OCI-LY1 (cell line): ENCODE measurements around the gene OTOP3.

Experiments used
- H2AFZ ChIP-seq: fragments of 200-600 bp; sonication (generic), shearing (Covaris generic); 2 replicates; pipeline ENCODE4 v1.6.0; 2014; ENCODE audit warnings: antibody characterized with exemption, mild to moderate bottlenecking, low read length
- H3F3A ChIP-seq: fragments of 200-600 bp; sonication (generic), shearing (Covaris generic); 2 replicates; pipeline ENCODE4 v1.6.0; 2014; ENCODE audit warnings: mild to moderate bottlenecking, antibody characterized with exemption, low read length, moderate library complexity; ENCODE audit not compliant: insufficient read depth
- H3K27ac ChIP-seq: fragments of 200-600 bp; sonication (generic); 2 replicates; pipeline ENCODE4 v1.5.1; 2014; ENCODE audit warnings: low read length, mixed run types, mild to moderate bottlenecking, low read depth; ENCODE audit not compliant: poor library complexity, severe bottlenecking
- H3K27me3 ChIP-seq: fragments of 200-600 bp; sonication (generic); 2 replicates; pipeline ENCODE4 v1.6.0; 2014; ENCODE audit warnings: antibody characterized with exemption, mild to moderate bottlenecking, low read length, moderate library complexity; ENCODE audit not compliant: insufficient read depth
- H3K36me3 ChIP-seq: fragments of 200-600 bp; sonication (generic); 2 replicates; pipeline ENCODE4 v1.6.1; 2014; ENCODE audit warnings: mild to moderate bottlenecking, antibody characterized with exemption, low read length, moderate library complexity, mixed read lengths; ENCODE audit not compliant: insufficient read depth
- H3K4me1 ChIP-seq: fragments of 200-600 bp; sonication (generic); 2 replicates; pipeline ENCODE4 v1.5.1; 2014; ENCODE audit warnings: mild to moderate bottlenecking, low read length, moderate library complexity; ENCODE audit not compliant: insufficient read depth, severe bottlenecking
- H3K4me2 ChIP-seq: fragments of 200-600 bp; sonication (generic), shearing (Covaris generic); 2 replicates; pipeline ENCODE4 v1.6.1; 2014; ENCODE audit warnings: low read length
- H3K4me3 ChIP-seq: fragments of 200-600 bp; sonication (generic); 2 replicates; pipeline ENCODE4 v1.5.1; 2014; ENCODE audit warnings: low read length, low read depth, mild to moderate bottlenecking, mixed read lengths; ENCODE audit not compliant: poor library complexity, severe bottlenecking
- H3K79me2 ChIP-seq: fragments of 200-600 bp; shearing (Covaris generic); 2 replicates; pipeline ENCODE4 v1.6.1; 2016; ENCODE audit warnings: mixed run types, low read length, mixed read lengths; ENCODE audit not compliant: insufficient read depth
- H3K9ac ChIP-seq: fragments of 200-600 bp; sonication (generic), shearing (Covaris generic); 2 replicates; pipeline ENCODE4 v1.6.1; 2014; ENCODE audit warnings: mild to moderate bottlenecking, low read length, mixed read lengths
- H3K9me2 ChIP-seq: fragments of 200-600 bp; sonication (generic), shearing (Covaris generic); 2 replicates; pipeline ENCODE4 v1.6.1; 2014; ENCODE audit warnings: low read depth, mild to moderate bottlenecking, low read length, mixed read lengths
- H3K9me3 ChIP-seq: fragments of 200-600 bp; shearing (Covaris generic); 2 replicates; pipeline ENCODE4 v1.6.1; 2014; ENCODE audit warnings: low read length, mixed read lengths
- H4K20me1 ChIP-seq: fragments of 200-600 bp; sonication (generic), shearing (Covaris generic); 2 replicates; pipeline ENCODE4 v1.6.0; 2016; ENCODE audit warnings: mild to moderate bottlenecking, low read length; ENCODE audit not compliant: insufficient read depth
- CTCF ChIP-seq: fragments of 200-600 bp; sonication (generic), shearing (Covaris generic); IDR thresholded peaks from 2 replicates; pipeline ENCODE4 v1.5.1; 2017; ENCODE audit warnings: mild to moderate bottlenecking, antibody characterized with exemption, low read length, moderate library complexity, mixed read lengths
- EZH2 ChIP-seq: fragments of 200-600 bp; sonication (generic), shearing (Covaris generic); IDR thresholded peaks from 2 replicates; pipeline ENCODE4 v1.8.0; 2017; ENCODE audit warnings: borderline replicate concordance, mixed run types, mild to moderate bottlenecking, antibody characterized with exemption, low read length, moderate library complexity, mixed read lengths

Gene OTOP3

GRCh38 chr17:74919440-74920305, 16.0 kb upstream of the OTOP3 start:
- H3K4me3 ChIP-seq: no peak overlapping the region
- peaks cover 4% of the 10 kb centered on the region for H3K4me1 ChIP-seq
- H3K27me3 ChIP-seq: peaks cover 10% of the 10 kb centered on the region; the same call in 1 of the 2 replicates
- no peak overlapping the region for H3K9ac ChIP-seq
- H3K79me2 ChIP-seq: no peaks in the 10 kb centered on the region
- no peak overlapping the region for H3K4me2 ChIP-seq
- no peaks in the 10 kb centered on the region for H4K20me1 ChIP-seq
- no peaks in the 10 kb centered on the region for H3K9me3 ChIP-seq
- H3K36me3 ChIP-seq: no peaks in the 10 kb centered on the region
- no peaks in the 10 kb centered on the region for H3K9me2 ChIP-seq
- TF ChIP-seq EZH2: no peak
- peak; percentile 16; the same call in 1 of the 2 replicates for TF ChIP-seq CTCF
- H3K27ac ChIP-seq: no peak overlapping the region
- no peaks in the 10 kb centered on the region for H3F3A ChIP-seq
- no peak overlapping the region for H2AFZ ChIP-seq

GRCh38 chr17:74920306-74920620, 15.4 kb upstream of the OTOP3 start:
- H3K4me3 ChIP-seq: no peak overlapping the region
- no peak overlapping the region for H3K9ac ChIP-seq
- no peaks in the 10 kb centered on the region for H3K36me3 ChIP-seq
- TF ChIP-seq EZH2 (no peak), CTCF (no peak)
- peaks cover 4% of the 10 kb centered on the region for H3K4me1 ChIP-seq
- H3K27me3 ChIP-seq: peaks cover 7% of the 10 kb centered on the region; the same call in 1 of the 2 replicates
- no peaks in the 10 kb centered on the region for H4K20me1 ChIP-seq
- no peak overlapping the region for H3K27ac ChIP-seq
- no peak overlapping the region for H3K4me2 ChIP-seq
- H3K9me2 ChIP-seq: no peaks in the 10 kb centered on the region
- no peaks in the 10 kb centered on the region for H3F3A ChIP-seq
- H3K79me2 ChIP-seq: no peaks in the 10 kb centered on the region
- H3K9me3 ChIP-seq: no peaks in the 10 kb centered on the region
- no peak overlapping the region for H2AFZ ChIP-seq

GRCh38 chr17:74920642-74921025, 15.1 kb upstream of the OTOP3 start:
- Histone ChIP-seq H3K9me3 (no peaks in the 10 kb centered on the region), H3K36me3 (no peaks in the 10 kb centered on the region), H3K79me2 (no peaks in the 10 kb centered on the region), H3K4me3 (no peak overlapping the region), H2AFZ (no peak overlapping the region), H4K20me1 (no peaks in the 10 kb centered on the region), H3K9me2 (no peaks in the 10 kb centered on the region), H3F3A (no peaks in the 10 kb centered on the region), H3K4me2 (no peak overlapping the region), H3K27ac (no peak overlapping the region), H3K9ac (no peak overlapping the region), H3K4me1 (peaks cover 4% of the 10 kb centered on the region), H3K27me3 (peaks cover 7% of the 10 kb centered on the region; the same call in 1 of the 2 replicates)
- TF ChIP-seq CTCF (no peak), EZH2 (no peak)
